ENCODE data around the gene PMF1. TPM values are rescaled to one million over a fixed set of nuclear protein-coding genes. Genes with fewer than 3 reads are reported as not detected.

PMF1 gene
- total RNA-seq, 1 donor from 2014 or later: 55.8 TPM

GRCh38 chr1:156279837-156280236 lies 67.0 kb downstream of the PMF1 start:
- TF ChIP-seq, protein P1, sequence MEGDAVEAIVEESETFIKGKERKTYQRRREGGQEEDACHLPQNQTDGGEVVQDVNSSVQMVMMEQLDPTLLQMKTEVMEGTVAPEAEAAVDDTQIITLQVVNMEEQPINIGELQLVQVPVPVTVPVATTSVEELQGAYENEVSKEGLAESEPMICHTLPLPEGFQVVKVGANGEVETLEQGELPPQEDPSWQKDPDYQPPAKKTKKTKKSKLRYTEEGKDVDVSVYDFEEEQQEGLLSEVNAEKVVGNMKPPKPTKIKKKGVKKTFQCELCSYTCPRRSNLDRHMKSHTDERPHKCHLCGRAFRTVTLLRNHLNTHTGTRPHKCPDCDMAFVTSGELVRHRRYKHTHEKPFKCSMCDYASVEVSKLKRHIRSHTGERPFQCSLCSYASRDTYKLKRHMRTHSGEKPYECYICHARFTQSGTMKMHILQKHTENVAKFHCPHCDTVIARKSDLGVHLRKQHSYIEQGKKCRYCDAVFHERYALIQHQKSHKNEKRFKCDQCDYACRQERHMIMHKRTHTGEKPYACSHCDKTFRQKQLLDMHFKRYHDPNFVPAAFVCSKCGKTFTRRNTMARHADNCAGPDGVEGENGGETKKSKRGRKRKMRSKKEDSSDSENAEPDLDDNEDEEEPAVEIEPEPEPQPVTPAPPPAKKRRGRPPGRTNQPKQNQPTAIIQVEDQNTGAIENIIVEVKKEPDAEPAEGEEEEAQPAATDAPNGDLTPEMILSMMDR (IDR thresholded peaks at IDR 0.05; ENCODE audit: borderline replicate concordance): no peak
- no peak overlapping the region for H3K4me3 ChIP-seq
- H3K9me3 ChIP-seq (replicated peaks): no peaks in the 10 kb centered on the region
- no peak overlapping the region for H3K27ac ChIP-seq (replicated peaks)
- intact Hi-C loops (cut with micrococcal nuclease): no loop called here
- DNase-seq: no peak
- peaks cover 42% of the 10 kb centered on the region for H3K36me3 ChIP-seq
- peaks cover 49% of the 10 kb centered on the region for H3K4me1 ChIP-seq
- H3K27me3 ChIP-seq (ENCODE audit: low read depth): no peaks in the 10 kb centered on the region

DNA sequence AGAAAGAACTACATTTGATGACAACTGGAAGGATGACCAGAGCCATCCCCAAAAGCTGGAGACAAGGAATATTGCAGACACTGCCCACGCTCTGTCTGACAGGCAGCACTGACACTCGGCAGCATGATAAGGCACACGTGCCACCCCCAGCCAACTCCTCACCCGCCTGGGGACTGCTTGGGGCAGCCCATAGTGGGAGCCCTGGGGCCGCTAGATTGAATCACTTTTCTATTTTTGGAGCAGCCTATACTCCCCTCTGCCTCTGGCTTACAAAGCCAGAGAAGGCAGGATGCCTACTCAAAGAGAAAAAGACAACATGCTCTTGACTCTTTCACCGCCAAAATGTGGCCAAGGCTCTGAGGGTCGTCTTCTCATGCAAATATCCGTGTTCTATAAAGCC lies 68.5 kb downstream of the PMF1 start:
- TF ChIP-seq, protein P1 (IDR thresholded peaks at IDR 0.05; ENCODE audit: borderline replicate concordance): peak; percentile 14
- H3K9me3 ChIP-seq (replicated peaks): no peaks in the 10 kb centered on the region
- peak; percentile 65 for DNase-seq
- H3K4me3 ChIP-seq: peak overlapping the region; percentile 82
- peak overlapping the region; percentile 92 for H3K27ac ChIP-seq (replicated peaks)
- no peaks in the 10 kb centered on the region for H3K27me3 ChIP-seq (ENCODE audit: low read depth)
- H3K4me1 ChIP-seq: peaks cover 49% of the 10 kb centered on the region
- H3K36me3 ChIP-seq: peaks cover 29% of the 10 kb centered on the region
- intact Hi-C loops (cut with micrococcal nuclease): no loop called here

GRCh38 chr1:156281693-156282478 lies 69.1 kb downstream of the PMF1 start:
- H3K27ac ChIP-seq (replicated peaks): peak overlapping the region; percentile 92
- peaks cover 49% of the 10 kb centered on the region for H3K4me1 ChIP-seq
- no peaks in the 10 kb centered on the region for H3K27me3 ChIP-seq (ENCODE audit: low read depth)
- TF ChIP-seq, protein P1 (IDR thresholded peaks at IDR 0.05; ENCODE audit: borderline replicate concordance): no peak
- H3K36me3 ChIP-seq: peaks cover 29% of the 10 kb centered on the region
- no peaks in the 10 kb centered on the region for H3K9me3 ChIP-seq (replicated peaks)
- intact Hi-C loops (cut with micrococcal nuclease): no loop called here
- DNase-seq: no peak
- peak overlapping the region; percentile 82 for H3K4me3 ChIP-seq

- peak; percentile 96 for DNase-seq
- Histone ChIP-seq H3K4me1 (peaks cover 49% of the 10 kb centered on the region), H3K27me3 (ENCODE audit: low read depth) (no peaks in the 10 kb centered on the region), H3K27ac (replicated peaks) (peak within 1 kb of the TSS; percentile 92), H3K36me3 (peaks cover 21% of the 10 kb centered on the region), H3K9me3 (replicated peaks) (no peaks in the 10 kb centered on the region), H3K4me3 (peak within 1 kb of the TSS; percentile 82)
- intact Hi-C loops (cut with micrococcal nuclease): no loop called here
- TF ChIP-seq, protein P1 (IDR thresholded peaks at IDR 0.05; ENCODE audit: borderline replicate concordance): no peak
Observed at GRCh38 chr1:156282479-156283222, 69.8 kb downstream of the PMF1 start, which contains the start of gene SMG5. Gene SMG5, minus strand, starts transcription at chr1:156282825. Its CDS starts 145 bp downstream, at chr1:156282680.

DNA sequence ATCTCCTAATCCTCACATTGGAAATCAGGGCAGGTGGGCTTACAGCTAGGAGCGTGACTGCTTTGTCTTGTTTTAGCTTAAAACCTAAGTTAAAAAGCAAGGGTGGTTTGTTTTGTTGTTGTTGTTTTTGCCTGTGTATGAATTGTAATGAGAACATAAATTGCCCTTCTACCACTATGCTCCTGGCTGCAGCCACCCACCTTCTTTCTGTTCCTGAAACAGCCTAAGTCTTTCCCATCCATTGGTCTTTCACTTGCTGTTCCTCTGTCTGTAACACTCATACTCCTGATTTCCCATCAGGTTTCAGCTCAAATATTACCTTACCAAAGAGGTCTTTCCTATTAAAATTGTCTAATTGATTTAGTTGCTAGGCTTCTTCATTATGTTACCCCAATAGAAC lies 70.7 kb downstream of the PMF1 start:
- DNase-seq: no peak
- intact Hi-C loops (cut with micrococcal nuclease): no loop called here
- TF ChIP-seq, protein P1 (IDR thresholded peaks at IDR 0.05; ENCODE audit: borderline replicate concordance): no peak
- Histone ChIP-seq H3K4me3 (peak overlapping the region; percentile 82), H3K4me1 (peaks cover 49% of the 10 kb centered on the region), H3K27ac (replicated peaks) (peak overlapping the region; percentile 92), H3K27me3 (ENCODE audit: low read depth) (no peaks in the 10 kb centered on the region), H3K9me3 (replicated peaks) (no peaks in the 10 kb centered on the region), H3K36me3 (peaks cover 18% of the 10 kb centered on the region)
